Neural progenitor cell (in vitro differentiated cells): ENCODE measurements around the gene CDH2. TPM values are rescaled to one million over a fixed set of nuclear protein-coding genes. Genes with fewer than 3 reads are reported as not detected.

Experiments used
- DNase-seq: peaks from one replicate; pipeline ENCODE4 v3.0.0-alpha.2; 2016; ENCODE audit warnings: low spot score
- H2AFZ ChIP-seq: fragments of 200-600 bp; sonication (generic); replicated peaks from 2 replicates; pipeline ENCODE4 v1.6.1; 2016; ENCODE audit warnings: antibody characterized with exemption
- H3F3A ChIP-seq: fragments of 200-600 bp; sonication (generic); 2 replicates; pipeline ENCODE4 v1.6.1; 2016; ENCODE audit warnings: antibody characterized with exemption, low read depth
- H3K27ac ChIP-seq: fragments of 200-600 bp; sonication (generic); 2 replicates; pipeline ENCODE4 v1.5.1; 2016; ENCODE audit warnings: mild to moderate bottlenecking
- H3K27me3 ChIP-seq: fragments of 200-600 bp; sonication (generic); 2 replicates; pipeline ENCODE4 v1.6.1; 2016; ENCODE audit warnings: mild to moderate bottlenecking, moderate library complexity
- H3K36me3 ChIP-seq: fragments of 200-600 bp; sonication (generic); 2 replicates; pipeline ENCODE4 v1.5.1; 2016
- H3K4me1 ChIP-seq: fragments of 200-600 bp; sonication (generic); 2 replicates; pipeline ENCODE4 v1.6.1; 2016; ENCODE audit warnings: mixed run types
- H3K4me2 ChIP-seq: fragments of 200-600 bp; sonication (generic); 2 replicates; pipeline ENCODE4 v1.6.1; 2016
- H3K4me3 ChIP-seq: fragments of 200-600 bp; sonication (generic); 2 replicates; pipeline ENCODE4 v1.5.1; 2016
- H3K79me2 ChIP-seq: fragments of 200-600 bp; sonication (generic); 2 replicates; pipeline ENCODE4 v1.6.1; 2016; ENCODE audit warnings: low read depth
- H3K9ac ChIP-seq: fragments of 200-600 bp; sonication (generic); 2 replicates; pipeline ENCODE4 v1.6.1; 2016
- H3K9me3 ChIP-seq: fragments of 200-600 bp; sonication (generic); 2 replicates; pipeline ENCODE4 v1.5.1; 2016; ENCODE audit warnings: low read depth
- H4K20me1 ChIP-seq: fragments of 200-600 bp; sonication (generic); 2 replicates; pipeline ENCODE4 v1.6.1; 2016; ENCODE audit warnings: low read depth
- H3K27ac Mint-ChIP-seq: 3 replicates; pipeline ENCODE4 v1.8.0; 2021; ENCODE audit warnings: mixed read lengths
- H3K27me3 Mint-ChIP-seq: 2 replicates; pipeline ENCODE4 v1.8.0; 2022; ENCODE audit warnings: low read depth, mild to moderate bottlenecking, inconsistent platforms, moderate library complexity, mixed read lengths; ENCODE audit not compliant: insufficient read depth
- H3K36me3 Mint-ChIP-seq: 3 replicates; pipeline ENCODE4 v1.8.0; 2021; ENCODE audit warnings: mixed read lengths
- H3K4me1 Mint-ChIP-seq: 3 replicates; pipeline ENCODE4 v1.8.0; 2021; ENCODE audit warnings: mixed read lengths
- H3K4me3 Mint-ChIP-seq: 3 replicates; pipeline ENCODE4 v1.8.0; 2021; ENCODE audit warnings: mild to moderate bottlenecking, moderate library complexity, mixed read lengths
- H3K9me3 Mint-ChIP-seq: 3 replicates; pipeline ENCODE4 v1.8.0; 2020; ENCODE audit warnings: mixed read lengths
- CTCF ChIP-seq: fragments of 200-600 bp; sonication (generic); IDR thresholded peaks from 2 replicates; pipeline ENCODE4 v1.5.1; 2017; ENCODE audit warnings: antibody characterized with exemption, mild to moderate bottlenecking
- EZH2 ChIP-seq: fragments of 200-600 bp; sonication (generic); IDR thresholded peaks from 2 replicates; pipeline ENCODE4 v1.6.1; 2017; ENCODE audit warnings: antibody characterized with exemption, mild to moderate bottlenecking, moderate library complexity
- EZH2phosphoT487 ChIP-seq: fragments of 200-600 bp; sonication (generic); IDR thresholded peaks from 2 replicates; pipeline ENCODE4 v1.6.1; 2017; ENCODE audit warnings: antibody characterized with exemption
- total RNA-seq: library from RNA; depleted of rRNA; stranded (reverse); fragments of >200 nt; gene quantifications from 2 replicates; pipeline ENCODE4 v1.2.3, GENCODE V29; 2015; ENCODE audit warnings: low replicate concordance

CDH2 gene
- total RNA-seq, 1 donor from 2014 or later: 459 TPM

- Histone ChIP-seq H3F3A (no peaks in the 10 kb centered on the region), H2AFZ (no peak overlapping the region), H3K36me3 (peaks cover 31% of the 10 kb centered on the region), H3K4me2 (no peak overlapping the region), H3K9me3 (no peaks in the 10 kb centered on the region), H3K9ac (no peak overlapping the region), H3K4me3 (no peak overlapping the region), H4K20me1 (peaks cover 100% of the 10 kb centered on the region), H3K79me2 (peaks cover 100% of the 10 kb centered on the region), H3K4me1 (no peaks in the 10 kb centered on the region), H3K27ac (no peak overlapping the region), H3K27me3 (no peaks in the 10 kb centered on the region)
- DNase-seq: no peak
- Mint-ChIP-seq H3K36me3 (peaks cover 71% of the 10 kb centered on the region), H3K27ac (no peak overlapping the region), H3K9me3 (peaks cover 4% of the 10 kb centered on the region), H3K4me3 (no peak overlapping the region), H3K4me1 (peaks cover 5% of the 10 kb centered on the region), H3K27me3 (peaks cover 3% of the 10 kb centered on the region)
- TF ChIP-seq EZH2: no peak
- TF ChIP-seq CTCF: no peak
- no peak for TF ChIP-seq EZH2phosphoT487
Measured at GRCh38 chr18:28138816-28139215, 38.1 kb downstream of the CDH2 start.

DNA sequence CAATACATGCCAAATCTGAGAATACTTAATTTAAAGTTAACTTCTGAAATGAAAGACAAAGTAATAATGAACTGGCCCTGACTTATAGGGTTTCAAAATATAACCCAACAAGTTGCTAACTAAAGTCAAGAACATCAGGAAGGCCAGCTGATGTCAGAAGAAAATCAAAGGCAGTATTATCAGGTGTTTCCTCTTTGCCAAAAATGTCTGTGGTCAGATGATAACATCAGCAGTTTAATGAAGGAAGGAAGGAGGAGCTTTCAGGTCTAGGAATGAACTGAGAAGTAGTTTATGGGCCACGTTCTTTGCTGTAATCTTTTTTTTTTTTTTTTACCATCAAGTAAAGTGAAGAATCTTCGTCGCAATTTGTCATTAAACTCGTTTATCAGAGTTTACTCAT, 40.9 kb downstream of the CDH2 start:
- DNase-seq: no peak
- Histone ChIP-seq H3K4me1 (peaks cover 12% of the 10 kb centered on the region), H3K27me3 (no peaks in the 10 kb centered on the region), H3K9ac (no peak overlapping the region), H2AFZ (no peak overlapping the region), H3K4me3 (no peak overlapping the region), H3F3A (no peaks in the 10 kb centered on the region), H3K79me2 (peaks cover 100% of the 10 kb centered on the region), H3K36me3 (peaks cover 21% of the 10 kb centered on the region), H3K9me3 (no peaks in the 10 kb centered on the region), H3K27ac (no peak overlapping the region), H4K20me1 (peaks cover 100% of the 10 kb centered on the region), H3K4me2 (no peak overlapping the region)
- Mint-ChIP-seq H3K27me3 (peaks cover 3% of the 10 kb centered on the region), H3K9me3 (no peaks in the 10 kb centered on the region), H3K36me3 (peaks cover 52% of the 10 kb centered on the region), H3K27ac (no peak overlapping the region), H3K4me1 (peaks cover 26% of the 10 kb centered on the region), H3K4me3 (no peak overlapping the region)
- TF ChIP-seq EZH2phosphoT487: no peak
- TF ChIP-seq EZH2: no peak
- TF ChIP-seq CTCF: no peak

DNA sequence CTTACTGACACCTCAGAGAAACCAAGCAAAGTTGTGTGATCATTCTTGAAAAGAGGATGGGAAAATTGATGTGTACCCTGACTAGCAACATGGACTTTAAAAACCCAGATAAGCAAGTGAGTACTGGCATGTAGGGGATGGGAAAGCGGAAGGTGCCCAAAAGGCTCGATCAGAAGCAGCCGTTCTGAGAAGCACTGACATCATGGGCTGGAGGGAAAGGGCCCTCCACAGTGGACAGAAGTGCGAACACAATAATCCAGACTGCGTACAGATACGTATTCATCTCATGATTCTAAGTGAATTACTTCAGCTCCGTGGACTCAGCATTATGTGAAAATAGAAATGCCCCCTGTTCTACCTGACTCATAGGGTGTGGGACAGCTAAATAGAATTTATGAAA, 42.2 kb downstream of the CDH2 start:
- Histone ChIP-seq H3K79me2 (peaks cover 100% of the 10 kb centered on the region), H3K4me1 (peaks cover 21% of the 10 kb centered on the region), H3K4me3 (no peak overlapping the region), H3K9me3 (no peaks in the 10 kb centered on the region), H2AFZ (no peak overlapping the region), H3K27me3 (no peaks in the 10 kb centered on the region), H3K27ac (no peak overlapping the region), H3K4me2 (no peak overlapping the region), H4K20me1 (peaks cover 100% of the 10 kb centered on the region), H3F3A (peaks cover 11% of the 10 kb centered on the region), H3K36me3 (peaks cover 15% of the 10 kb centered on the region), H3K9ac (no peak overlapping the region)
- Mint-ChIP-seq H3K4me1 (peaks cover 36% of the 10 kb centered on the region), H3K4me3 (no peak overlapping the region), H3K36me3 (peaks cover 45% of the 10 kb centered on the region), H3K27ac (no peak overlapping the region), H3K9me3 (no peaks in the 10 kb centered on the region), H3K27me3 (peaks cover 3% of the 10 kb centered on the region)
- no peak for DNase-seq
- TF ChIP-seq EZH2phosphoT487: no peak
- no peak for TF ChIP-seq CTCF
- TF ChIP-seq EZH2: no peak
